Caco-2 (cell line): Measurements from ENCODE around the gene SCUBE1. TPM values are rescaled to one million over a fixed set of nuclear protein-coding genes. Genes with fewer than 3 reads are reported as not detected.

Experiments used
- BruUV-seq: library from RNA; stranded (reverse); fragments of 400-500 nt; replicated peaks from 2 replicates; lab custom pipeline; 2021; lab: Mats Ljungman, UMichigan
- CTCF ChIA-PET: fragments of 300-600 bp; sonication (Branson Sonifier 250); formaldehyde crosslinking; loops from one replicate; lab custom pipeline; 2022; ENCODE audit warnings: antibody characterized with exemption; lab: Charles Lee
- POLR2A ChIA-PET: fragments of 300-600 bp; sonication (Branson Sonifier 250); formaldehyde crosslinking; loops from one replicate; lab custom pipeline; 2022; ENCODE audit warnings: antibody characterized with exemption; lab: Charles Lee
- DNase-seq, 2 experiments: peaks; one replicate each; pipeline versions ENCODE4 v3.0.0 to v3.0.0-alpha.2; 2020 to 2022
- H3K27me3 ChIP-seq: replicated peaks from 2 replicates; pipeline ENCODE4 v1.6.0; 2011; ENCODE audit warnings: low read length; ENCODE audit not compliant: control insufficient read depth, insufficient read depth
- H3K36me3 ChIP-seq: 2 replicates; pipeline ENCODE4 v1.5.1; 2011; ENCODE audit warnings: low read length; ENCODE audit not compliant: control insufficient read depth, insufficient read depth
- H3K4me1 ChIP-seq: fragments of 250-450 bp; sonication (Bioruptor Pico); 2 replicates; pipeline ENCODE4 v1.5.1; 2020; ENCODE audit warnings: mild to moderate bottlenecking
- H3K4me3 ChIP-seq: 2 replicates; pipeline ENCODE4 v1.5.1; 2011; ENCODE audit warnings: low read depth, mild to moderate bottlenecking, control low read depth, low read length
- H3K9me3 ChIP-seq: fragments of 250-450 bp; sonication (Bioruptor Pico); 2 replicates; pipeline ENCODE4 v1.5.1; 2020; ENCODE audit warnings: mild to moderate bottlenecking, moderate library complexity
- H3K27ac Mint-ChIP-seq: one replicate; pipeline ENCODE4 v1.8.0; 2022; ENCODE audit warnings: mixed read lengths; ENCODE audit not compliant: unreplicated experiment
- H3K27me3 Mint-ChIP-seq: one replicate; pipeline ENCODE4 v1.8.0; 2022; ENCODE audit warnings: mixed read lengths; ENCODE audit not compliant: insufficient read depth, unreplicated experiment
- H3K36me3 Mint-ChIP-seq: one replicate; pipeline ENCODE4 v1.8.0; 2022; ENCODE audit warnings: mild to moderate bottlenecking, mixed read lengths; ENCODE audit not compliant: insufficient read depth, unreplicated experiment
- H3K4me1 Mint-ChIP-seq: one replicate; pipeline ENCODE4 v1.8.0; 2022; ENCODE audit warnings: low read depth, mixed read lengths; ENCODE audit not compliant: unreplicated experiment
- H3K4me3 Mint-ChIP-seq: one replicate; pipeline ENCODE4 v1.8.0; 2022; ENCODE audit warnings: mild to moderate bottlenecking, moderate library complexity, mixed read lengths; ENCODE audit not compliant: unreplicated experiment
- H3K9me3 Mint-ChIP-seq: one replicate; pipeline ENCODE4 v1.8.0; 2022; ENCODE audit warnings: mixed read lengths; ENCODE audit not compliant: unreplicated experiment
- CTCF ChIP-seq, 2 experiments: fragments of 200-600 bp in 1 of 2; IDR thresholded peaks; 1 replicate in 1 of 2; 2 replicates in 1 of 2; pipeline versions ENCODE4 v1.5.1 to v1.8.0; 2011 to 2022; ENCODE audit warnings: antibody characterized with exemption in 1 of 2, control low read depth in 1 of 2, inconsistent platforms in 1 of 2, low read depth in 1 of 2, low read length in 1 of 2, mild to moderate bottlenecking in 1 of 2, moderate library complexity in 1 of 2; ENCODE audit not compliant: insufficient read depth in 1 of 2, severe bottlenecking in 1 of 2, unreplicated experiment in 1 of 2
- intact Hi-C: fragments of 100-400 bp; cut with micrococcal nuclease; formaldehyde crosslinking; loops from one replicate; pipeline ENCODE4 v1.10.0; 2022; ENCODE audit not compliant: unreplicated experiment
- total RNA-seq: library from RNA; stranded (reverse); gene quantifications from 2 replicates; pipeline ENCODE4 v1.2.3, GENCODE V29; 2022

The SCUBE1 gene
- total RNA-seq, 1 experiment from 2014 or later = not detected

GRCh38 chr22:43183496-43184277, 159.5 kb downstream of the SCUBE1 start:
- H3K4me3 Mint-ChIP-seq = peak overlapping the region; percentile 46
- no peak for DNase-seq
- H3K27ac Mint-ChIP-seq = peak overlapping the region; percentile 82
- Histone ChIP-seq H3K36me3 (peaks cover 6% of the 10 kb centered on the region), H3K4me1 (peaks cover 13% of the 10 kb centered on the region; the same call in 1 of the 2 replicates), H3K4me3 (no peak overlapping the region), H3K27me3 (no peaks in the 10 kb centered on the region), H3K9me3 (no peaks in the 10 kb centered on the region)
- H3K36me3 Mint-ChIP-seq = peaks cover 20% of the 10 kb centered on the region
- ChIA-PET CTCF (no interaction called here), POLR2A (no interaction called here)
- TF ChIP-seq CTCF (IDR thresholded peaks at IDR 0.05; ENCODE audit: insufficient read depth in 1 of 2, low read depth in 1 of 2, low read length in 1 of 2, severe bottlenecking in 1 of 2, unreplicated experiment in 1 of 2) = no peak
- no TSS peak for BruUV-seq
- H3K9me3 Mint-ChIP-seq = no peaks in the 10 kb centered on the region
- no peaks in the 10 kb centered on the region for H3K27me3 Mint-ChIP-seq
- H3K4me1 Mint-ChIP-seq = peaks cover 17% of the 10 kb centered on the region
- intact Hi-C loops = no loop called here

DNA sequence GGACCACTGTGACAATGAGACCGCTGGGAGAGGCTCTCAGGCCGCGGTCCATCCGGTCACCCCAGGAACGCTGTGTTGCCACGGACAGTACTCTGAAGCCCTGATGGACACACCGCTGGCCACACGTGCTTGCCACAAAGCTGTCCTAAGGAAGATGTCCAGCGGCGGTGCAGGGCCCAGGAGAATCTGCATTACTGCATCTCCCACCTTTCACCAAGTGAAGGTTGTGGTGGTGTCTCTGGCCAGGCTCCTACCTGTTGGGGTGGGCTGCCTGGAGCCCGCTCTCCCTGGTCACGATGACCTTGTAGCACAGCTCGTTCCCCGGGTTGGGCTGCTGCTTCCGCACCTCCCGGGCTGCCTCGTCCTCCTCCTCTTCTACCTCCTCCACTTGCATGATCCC, 160.4 kb downstream of the SCUBE1 start:
- intact Hi-C loops = no loop called here
- H3K4me3 ChIP-seq = no peak overlapping the region
- Mint-ChIP-seq H3K27me3 (no peaks in the 10 kb centered on the region), H3K27ac (no peak overlapping the region), H3K4me1 (peaks cover 17% of the 10 kb centered on the region), H3K36me3 (peaks cover 22% of the 10 kb centered on the region), H3K9me3 (no peaks in the 10 kb centered on the region), H3K4me3 (no peak overlapping the region)
- no peak for DNase-seq
- peaks cover 6% of the 10 kb centered on the region for H3K36me3 ChIP-seq
- CTCF ChIA-PET = no interaction called here
- TF ChIP-seq CTCF (IDR thresholded peaks at IDR 0.05; ENCODE audit: insufficient read depth in 1 of 2, low read depth in 1 of 2, low read length in 1 of 2, severe bottlenecking in 1 of 2, unreplicated experiment in 1 of 2) = no peak
- POLR2A ChIA-PET = no interaction called here
- H3K4me1 ChIP-seq = peaks cover 9% of the 10 kb centered on the region; the same call in 1 of the 2 replicates
- H3K9me3 ChIP-seq = no peaks in the 10 kb centered on the region
- no TSS peak for BruUV-seq
- no peaks in the 10 kb centered on the region for H3K27me3 ChIP-seq

GRCh38 chr22:43182118-43182517, 161.1 kb downstream of the SCUBE1 start:
- H3K9me3 ChIP-seq = no peaks in the 10 kb centered on the region
- BruUV-seq = no TSS peak
- Mint-ChIP-seq H3K4me1 (peaks cover 17% of the 10 kb centered on the region), H3K4me3 (no peak overlapping the region), H3K27me3 (no peaks in the 10 kb centered on the region), H3K9me3 (no peaks in the 10 kb centered on the region), H3K27ac (no peak overlapping the region), H3K36me3 (peaks cover 22% of the 10 kb centered on the region)
- H3K4me3 ChIP-seq = no peak overlapping the region
- ChIA-PET POLR2A (no interaction called here), CTCF (no interaction called here)
- no peak for TF ChIP-seq CTCF (IDR thresholded peaks at IDR 0.05; ENCODE audit: insufficient read depth in 1 of 2, low read depth in 1 of 2, low read length in 1 of 2, severe bottlenecking in 1 of 2, unreplicated experiment in 1 of 2)
- intact Hi-C loops = no loop called here
- peaks cover 6% of the 10 kb centered on the region for H3K36me3 ChIP-seq
- no peak for DNase-seq
- no peaks in the 10 kb centered on the region for H3K27me3 ChIP-seq
- H3K4me1 ChIP-seq = peaks cover 9% of the 10 kb centered on the region; the same call in 1 of the 2 replicates
